AG09319 (cell line): ENCODE results near the gene RYR3.

ENCODE experiments used
- DNase-seq: peaks from one replicate; pipeline ENCODE4 v3.0.0-alpha.2; 2010; ENCODE audit warnings: low read depth; ENCODE audit errors: extremely low read depth
- CTCF ChIP-seq: IDR thresholded peaks from 2 replicates; pipeline ENCODE4 v1.5.1; 2011; ENCODE audit warnings: low read depth, mild to moderate bottlenecking, inconsistent platforms, low read length, moderate library complexity

The RYR3 gene

DNA sequence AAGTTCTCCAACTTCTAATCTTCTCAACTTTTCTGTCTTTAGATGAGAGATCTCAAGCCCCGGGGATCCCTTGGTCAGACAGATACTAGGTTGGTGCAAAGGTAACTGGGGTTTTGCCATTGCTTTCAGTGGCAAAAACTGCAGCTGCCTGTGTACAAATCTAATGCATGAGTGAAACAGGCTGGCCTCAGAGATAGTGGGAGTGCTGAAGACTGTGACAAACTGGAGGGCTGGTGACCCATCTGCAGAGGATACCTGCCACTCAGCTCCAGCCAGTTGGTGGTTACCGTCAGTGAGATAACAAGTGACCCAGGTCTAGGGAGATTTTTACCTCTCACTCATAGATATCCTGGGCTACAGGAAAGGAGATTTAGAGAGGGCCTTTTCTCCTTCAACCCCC is 85.7 kb downstream of the RYR3 start:
- TF ChIP-seq CTCF, result no peak
- no peak for DNase-seq

GRCh38 chr15:33398555-33398954 is 87.8 kb downstream of the RYR3 start:
- no peak for DNase-seq
- TF ChIP-seq CTCF, result no peak

- no peak for DNase-seq
- TF ChIP-seq CTCF, result no peak
Measured at GRCh38 chr15:33400941-33401340, 90.2 kb downstream of the RYR3 start.

DNA sequence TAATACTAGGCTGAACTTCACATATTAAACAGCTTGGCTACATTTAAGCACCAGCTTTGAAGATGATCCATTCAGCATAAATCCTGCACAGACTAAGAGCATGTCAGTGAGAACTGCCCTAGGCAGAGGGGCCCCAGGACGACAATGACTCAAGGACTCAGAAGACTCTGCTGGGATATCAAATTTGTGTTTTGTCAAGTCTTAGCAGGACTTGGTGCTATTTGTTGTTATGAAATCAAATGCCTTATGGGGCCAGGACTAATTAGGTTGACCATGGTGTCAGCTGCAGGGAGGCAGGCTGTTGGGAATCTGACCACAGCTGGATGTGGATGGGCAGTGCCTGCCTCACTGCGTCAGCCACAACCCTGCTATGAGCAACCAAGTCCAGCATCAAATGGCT is 91.8 kb downstream of the RYR3 start:
- DNase-seq, result no peak
- TF ChIP-seq CTCF, result no peak

DNA sequence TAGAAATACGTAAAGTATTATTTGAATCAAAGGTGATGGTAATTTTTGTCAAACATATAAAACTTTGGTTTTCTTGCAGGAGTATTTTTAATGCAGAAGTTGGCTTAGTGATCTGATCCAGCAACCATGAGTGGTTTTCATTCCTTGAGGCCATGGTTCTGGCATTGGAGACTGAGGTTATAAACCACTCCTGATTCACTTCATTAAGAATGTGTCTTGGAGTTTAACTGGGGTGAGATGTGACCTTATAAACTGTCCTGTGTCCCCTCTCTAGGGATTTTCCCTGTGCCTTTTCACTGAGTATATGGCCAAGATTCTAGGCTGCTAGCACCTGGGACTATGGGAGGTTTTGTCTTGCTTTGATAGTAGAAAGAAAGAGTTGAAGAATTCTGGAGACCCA is 94.3 kb downstream of the RYR3 start:
- no peak for TF ChIP-seq CTCF
- no peak for DNase-seq

DNA sequence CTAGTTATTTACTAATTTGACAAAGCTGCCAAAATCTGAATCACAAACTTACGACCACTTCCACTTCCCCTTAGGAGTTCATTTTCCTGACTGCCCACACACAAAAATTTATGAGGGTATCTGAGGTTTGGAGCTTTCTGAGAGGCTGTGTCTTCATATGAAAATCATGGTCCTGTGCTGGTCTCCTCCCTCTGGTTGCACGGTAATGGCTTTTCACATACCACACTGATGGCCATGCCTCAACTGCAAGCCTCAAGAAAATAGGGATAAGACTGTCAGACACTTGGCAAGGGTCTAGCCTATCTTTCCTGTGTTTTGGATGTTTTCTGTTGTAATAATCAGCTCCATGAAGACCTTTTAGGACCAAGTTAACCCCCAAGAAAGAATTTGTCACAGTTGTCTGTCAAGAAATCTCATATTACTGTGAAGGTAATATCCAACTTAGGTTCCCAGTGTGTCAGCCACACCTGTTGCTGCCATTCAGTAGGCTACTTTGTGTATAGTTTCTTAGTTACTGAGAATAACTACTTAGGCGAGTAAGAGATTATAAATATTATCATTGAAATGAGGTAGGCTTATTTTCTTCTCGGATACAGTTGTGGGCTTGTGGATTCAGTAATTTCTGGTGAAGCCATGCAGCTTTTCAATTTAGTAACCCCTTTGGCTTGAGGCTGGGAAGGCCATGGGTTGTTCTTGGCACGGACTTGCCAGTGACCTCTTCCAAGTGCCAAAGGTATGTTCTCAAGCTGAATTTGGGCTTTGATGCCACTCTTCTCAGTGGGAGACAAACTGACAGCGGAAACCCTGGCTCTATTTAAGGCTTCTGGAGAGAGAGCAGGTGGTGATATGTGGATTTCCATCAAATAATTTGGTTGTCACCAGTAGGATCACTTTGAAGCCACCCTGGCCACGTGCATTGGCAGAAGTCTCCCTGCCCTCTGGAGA is 101.1 kb downstream of the RYR3 start:
- no peak for DNase-seq
- TF ChIP-seq CTCF, result no peak

DNA sequence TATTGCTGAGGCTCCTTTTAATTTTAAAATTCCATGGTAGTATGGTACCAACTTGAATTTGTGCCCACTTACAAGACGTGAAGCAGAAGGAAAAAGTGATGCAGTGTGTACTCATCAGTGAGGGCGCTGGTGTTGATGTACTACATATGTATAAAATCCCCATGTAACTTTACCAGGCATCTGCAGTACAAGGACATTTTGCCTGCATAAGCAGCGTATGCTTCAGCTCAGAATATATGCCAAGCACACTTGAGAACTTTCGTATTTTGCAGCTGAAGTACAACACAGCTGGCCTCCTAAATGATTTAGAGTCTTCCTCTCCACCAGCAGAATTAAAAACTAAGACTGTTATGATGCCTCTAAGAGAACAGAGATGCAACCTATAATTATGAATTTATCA is 108.9 kb downstream of the RYR3 start:
- TF ChIP-seq CTCF, result no peak
- DNase-seq, result no peak
